Breast epithelium (tissue), 4 donors: ENCODE measurements around the gene SUMO4. TPM values are rescaled to one million over a fixed set of nuclear protein-coding genes. Genes with fewer than 3 reads are reported as not detected.
"Not testable (repeated sequence)": the region's sequence is repeated elsewhere in the genome, so short reads cannot be mapped to it uniquely, and the experiment has no call there.

Source experiments
- DNase-seq, 2 donors: peaks; one replicate each; pipeline ENCODE4 v3.0.0-alpha.2; 2019; ENCODE audit warnings: low spot score in 2 of 2
- H3K27ac ChIP-seq, 2 donors: fragments of 200-600 bp; sonication (generic) in 1 of 2; one replicate each; pipeline ENCODE4 v1.5.1; 2016 to 2019; ENCODE audit warnings: mild to moderate bottlenecking in 1 of 2
- H3K27me3 ChIP-seq, 2 donors: fragments of 200-600 bp; sonication (generic) in 1 of 2; one replicate each; pipeline versions ENCODE4 v1.5.1 to v1.6.0; 2017 to 2019; ENCODE audit warnings: control low read depth in 1 of 2, mild to moderate bottlenecking in 1 of 2
- H3K36me3 ChIP-seq: fragments of 200-600 bp; one replicate; pipeline ENCODE4 v1.5.1; 2019
- H3K4me1 ChIP-seq, 2 donors: fragments of 200-600 bp; sonication (generic); one replicate each; pipeline ENCODE4 v1.5.1; 2016 to 2019; ENCODE audit warnings: control low read depth in 1 of 2
- H3K4me3 ChIP-seq, 3 donors: fragments of 200-600 bp; sonication (generic); 1 replicate in 2 of 3; 2 replicates in 1 of 3; pipeline ENCODE4 v1.5.1; 2016 to 2019; ENCODE audit warnings: mild to moderate bottlenecking in 3 of 3, moderate library complexity in 2 of 3
- H3K9me3 ChIP-seq, 2 donors: fragments of 200-600 bp; sonication (generic) in 1 of 2; one replicate each; pipeline ENCODE4 v1.5.1; 2016 to 2019; ENCODE audit warnings: control low read depth in 1 of 2
- POLR2A ChIP-seq: fragments of 450-650 bp; IDR thresholded peaks from one replicate; pipeline ENCODE4 v1.6.1; 2016; ENCODE audit warnings: antibody characterized with exemption, mild to moderate bottlenecking, moderate library complexity
- POLR2AphosphoS5 ChIP-seq, 3 donors: sonication (generic); formaldehyde crosslinking; IDR thresholded peaks; one replicate each; pipeline ENCODE4 v1.6.1; 2017; ENCODE audit warnings: antibody characterized with exemption in 3 of 3
- intact Hi-C: fragments of 100-400 bp; cut with DNase I; formaldehyde crosslinking; loops from one replicate; pipeline ENCODE4 v1.15.1; 2023; ENCODE audit warnings: low total_unique reads
- total RNA-seq, 3 donors: library from RNA; depleted of rRNA; stranded (reverse); fragments of >200 nt; gene quantifications; one replicate each; pipeline ENCODE4 v1.1.0, GENCODE V29; 2016
- TF ChIP-seq, protein P1 (sequence below), 3 donors: fragments of 450-650 bp; IDR thresholded peaks; one replicate each; pipeline ENCODE4 v1.5.1; 2016 to 2017; ENCODE audit warnings: antibody characterized with exemption in 3 of 3, mild to moderate bottlenecking in 3 of 3, moderate library complexity in 3 of 3

The SUMO4 gene
- total RNA-seq, 3 donors from 2014 or later, result 3.0 to 7.8 (median 5.6) TPM

DNA sequence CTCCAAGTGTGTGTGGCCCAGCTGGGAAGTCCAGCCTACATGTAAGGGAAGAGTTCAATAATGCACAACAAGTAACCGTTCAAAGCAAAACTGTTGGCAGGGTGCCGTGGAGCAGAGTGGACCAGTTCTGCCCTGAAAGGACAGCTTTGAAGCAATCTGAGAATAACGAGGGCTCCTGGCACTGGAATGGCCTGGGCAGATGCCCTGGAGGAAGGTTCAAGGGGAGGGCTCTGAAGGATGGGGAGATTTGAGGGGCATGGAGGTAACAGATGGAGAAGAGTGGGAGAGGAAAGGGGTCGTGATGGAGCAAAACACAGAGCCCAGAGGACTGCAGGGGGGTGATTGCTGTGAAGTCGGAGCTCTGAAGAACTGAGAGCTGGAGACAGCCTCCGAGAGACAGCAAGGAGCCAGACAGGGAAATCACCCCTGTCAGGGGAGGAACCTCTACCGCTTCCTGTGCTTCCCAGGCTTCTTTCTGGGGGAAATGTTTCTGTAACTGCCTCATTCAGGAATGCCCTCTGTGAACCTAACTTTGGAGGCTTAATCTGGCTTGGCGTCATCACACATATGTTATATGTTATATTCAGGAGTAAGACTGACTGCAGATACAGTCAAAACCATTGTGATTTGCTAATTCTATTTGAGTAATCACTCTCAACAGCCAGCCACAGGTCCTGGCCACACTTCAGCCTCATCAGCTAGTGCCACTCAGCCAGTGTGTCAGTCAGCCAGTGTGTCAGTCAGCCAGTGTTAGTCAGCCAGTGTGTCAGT, 43.5 kb downstream of the SUMO4 start:
- TF ChIP-seq POLR2AphosphoS5 (IDR thresholded peaks at IDR 0.05) (no peak), POLR2A (no peak)
- TF ChIP-seq, protein P1, sequence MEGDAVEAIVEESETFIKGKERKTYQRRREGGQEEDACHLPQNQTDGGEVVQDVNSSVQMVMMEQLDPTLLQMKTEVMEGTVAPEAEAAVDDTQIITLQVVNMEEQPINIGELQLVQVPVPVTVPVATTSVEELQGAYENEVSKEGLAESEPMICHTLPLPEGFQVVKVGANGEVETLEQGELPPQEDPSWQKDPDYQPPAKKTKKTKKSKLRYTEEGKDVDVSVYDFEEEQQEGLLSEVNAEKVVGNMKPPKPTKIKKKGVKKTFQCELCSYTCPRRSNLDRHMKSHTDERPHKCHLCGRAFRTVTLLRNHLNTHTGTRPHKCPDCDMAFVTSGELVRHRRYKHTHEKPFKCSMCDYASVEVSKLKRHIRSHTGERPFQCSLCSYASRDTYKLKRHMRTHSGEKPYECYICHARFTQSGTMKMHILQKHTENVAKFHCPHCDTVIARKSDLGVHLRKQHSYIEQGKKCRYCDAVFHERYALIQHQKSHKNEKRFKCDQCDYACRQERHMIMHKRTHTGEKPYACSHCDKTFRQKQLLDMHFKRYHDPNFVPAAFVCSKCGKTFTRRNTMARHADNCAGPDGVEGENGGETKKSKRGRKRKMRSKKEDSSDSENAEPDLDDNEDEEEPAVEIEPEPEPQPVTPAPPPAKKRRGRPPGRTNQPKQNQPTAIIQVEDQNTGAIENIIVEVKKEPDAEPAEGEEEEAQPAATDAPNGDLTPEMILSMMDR (IDR thresholded peaks at IDR 0.05), result no peak
- DNase-seq, result no peak
- Histone ChIP-seq H3K36me3 (no peaks in the 10 kb centered on the region), H3K4me1 (no peaks in the 10 kb centered on the region), H3K4me3 (no peak overlapping the region), H3K27ac (no peak overlapping the region), H3K9me3 (no peaks in the 10 kb centered on the region), H3K27me3 (no peaks in the 10 kb centered on the region)
- intact Hi-C loops, result no loop called here

DNA sequence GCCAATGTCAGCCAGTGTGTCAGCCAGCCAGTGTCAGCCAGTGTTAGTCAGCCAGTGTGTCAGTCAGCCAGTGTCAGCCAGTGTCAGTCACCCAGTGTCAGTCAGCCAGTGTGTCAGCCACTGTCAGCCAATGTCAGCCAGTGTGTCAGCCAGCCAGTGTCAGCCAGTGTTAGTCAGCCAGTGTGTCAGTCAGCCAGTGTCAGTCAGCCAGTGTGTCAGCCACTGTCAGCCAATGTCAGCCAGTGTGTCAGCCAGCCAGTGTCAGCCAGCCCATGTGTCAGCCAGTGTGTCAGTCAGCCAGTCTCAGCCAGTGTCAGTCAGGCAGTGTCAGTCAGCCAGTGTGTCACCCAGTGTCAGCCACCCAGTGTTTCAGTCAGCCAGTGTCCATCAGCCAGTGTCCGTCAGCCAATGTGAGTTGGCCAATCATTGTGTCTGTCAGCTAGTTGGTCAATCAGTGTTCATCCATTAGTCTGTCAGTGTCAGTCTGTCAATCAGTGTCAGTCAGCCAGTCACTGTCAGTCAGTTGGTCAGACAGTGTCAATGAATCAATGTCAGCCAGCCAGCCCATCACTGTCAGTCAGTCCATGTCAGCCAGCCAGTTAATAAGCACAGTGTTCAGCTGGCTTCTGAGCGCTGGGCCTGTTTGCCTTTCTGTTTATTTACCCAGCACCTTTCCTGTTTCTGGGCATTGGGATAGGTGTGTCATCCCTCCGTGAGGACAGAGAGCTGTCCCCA, 44.5 kb downstream of the SUMO4 start:
- H3K27me3 ChIP-seq, H3K27ac ChIP-seq, H3K9me3 ChIP-seq, H3K36me3 ChIP-seq, H3K4me1 ChIP-seq, intact Hi-C loops, H3K4me3 ChIP-seq, DNase-seq: not testable (repeated sequence)

DNA sequence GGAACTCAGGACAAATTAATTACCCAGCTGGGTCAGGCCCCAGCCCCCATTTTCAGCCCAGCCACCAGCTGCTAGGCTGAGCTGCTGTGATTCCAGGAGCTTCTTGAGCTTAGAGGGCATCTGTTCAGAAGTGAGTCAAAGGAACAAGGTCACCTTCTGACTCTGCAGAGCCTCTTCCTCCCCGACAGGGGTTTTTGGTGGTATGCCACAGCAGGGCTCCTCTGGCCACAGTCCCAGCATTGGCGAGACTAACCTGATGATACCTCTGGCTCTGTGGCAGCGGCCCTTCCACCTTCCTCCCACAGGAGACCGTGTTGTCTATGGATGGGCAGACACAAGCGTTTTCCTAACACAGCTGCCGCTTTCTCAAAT, 45.0 kb downstream of the SUMO4 start:
- H3K4me3 ChIP-seq, result no peak overlapping the region
- intact Hi-C loops, result no loop called here
- H3K27me3 ChIP-seq, result no peaks in the 10 kb centered on the region
- no peaks in the 10 kb centered on the region for H3K9me3 ChIP-seq
- H3K27ac ChIP-seq, result no peak overlapping the region
- no peak for DNase-seq
- H3K4me1 ChIP-seq, result no peaks in the 10 kb centered on the region
- TF ChIP-seq POLR2AphosphoS5 (IDR thresholded peaks at IDR 0.05) (no peak), POLR2A (no peak)
- TF ChIP-seq, protein P1 (IDR thresholded peaks at IDR 0.05), result no peak
- H3K36me3 ChIP-seq, result no peaks in the 10 kb centered on the region

DNA sequence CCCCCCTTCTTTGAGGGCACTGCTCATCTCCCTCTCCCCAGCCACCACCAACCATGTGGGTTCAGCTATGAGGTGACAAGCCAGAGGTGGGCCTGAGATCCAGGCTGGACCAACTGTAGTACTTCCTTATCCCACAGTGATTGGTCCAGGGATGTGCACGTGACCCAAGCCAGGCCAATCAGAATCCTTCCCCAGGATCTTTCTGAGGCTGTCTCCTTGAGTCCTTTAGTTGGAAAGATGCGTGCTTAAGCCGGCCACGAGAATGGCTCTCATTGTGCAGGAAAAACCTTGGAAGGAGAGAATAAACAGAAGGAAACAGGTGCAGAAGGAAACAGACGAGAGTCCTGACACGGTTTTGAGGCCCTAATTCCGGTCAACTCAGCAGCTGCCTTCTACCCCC, 45.5 kb downstream of the SUMO4 start:
- no peaks in the 10 kb centered on the region for H3K4me1 ChIP-seq
- H3K9me3 ChIP-seq, result no peaks in the 10 kb centered on the region
- H3K4me3 ChIP-seq, result no peak overlapping the region
- DNase-seq, result no peak
- TF ChIP-seq POLR2A (no peak), POLR2AphosphoS5 (IDR thresholded peaks at IDR 0.05) (no peak)
- TF ChIP-seq, protein P1 (IDR thresholded peaks at IDR 0.05), result no peak
- intact Hi-C loops, result no loop called here
- H3K27me3 ChIP-seq, result no peaks in the 10 kb centered on the region
- no peaks in the 10 kb centered on the region for H3K36me3 ChIP-seq
- H3K27ac ChIP-seq, result no peak overlapping the region

DNA sequence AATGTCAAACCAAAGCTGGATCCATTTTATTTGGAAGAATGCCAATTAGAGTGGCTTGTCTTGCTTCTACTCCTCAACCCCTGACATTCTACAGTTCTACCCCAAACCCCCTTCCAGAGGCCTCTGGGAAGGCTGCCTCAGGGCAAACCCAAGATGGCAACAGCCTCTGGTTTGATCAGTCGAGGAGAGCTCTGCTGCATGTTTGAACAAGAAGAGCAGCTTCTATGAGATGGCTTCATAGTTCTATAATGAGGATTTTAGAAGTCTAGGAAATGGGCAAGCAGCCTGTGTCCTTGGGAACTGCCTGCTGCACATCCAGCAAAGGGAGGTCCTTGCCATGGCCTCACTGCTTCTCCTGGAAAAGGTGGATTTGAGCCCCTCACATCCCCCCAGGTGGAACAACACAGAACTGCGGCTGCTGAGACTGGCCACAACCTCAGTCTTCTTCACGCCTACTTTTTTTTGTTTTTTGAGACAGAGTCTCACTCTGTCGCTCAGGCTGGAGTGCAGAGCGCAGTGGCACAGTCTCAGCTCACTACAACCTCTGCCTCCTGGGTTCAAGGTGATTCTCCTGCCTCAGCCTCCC, 46.8 kb downstream of the SUMO4 start:
- no peak for DNase-seq
- intact Hi-C loops, result no loop called here
- Histone ChIP-seq H3K4me3 (no peak overlapping the region), H3K36me3 (no peaks in the 10 kb centered on the region), H3K9me3 (no peaks in the 10 kb centered on the region), H3K4me1 (no peaks in the 10 kb centered on the region), H3K27me3 (no peaks in the 10 kb centered on the region), H3K27ac (no peak overlapping the region)
- TF ChIP-seq, protein P1 (IDR thresholded peaks at IDR 0.05), result no peak
- TF ChIP-seq POLR2AphosphoS5 (IDR thresholded peaks at IDR 0.05) (no peak), POLR2A (no peak)
